ENCODE results near the gene SCN1B.

GRCh38 chr19:35073941-35074340 lies 43.7 kb downstream of the SCN1B start:
- TF ChIP-seq CTCF (IDR thresholded peaks at IDR 0.05; ENCODE audit: borderline replicate concordance, extremely low read depth, low read length, poor library complexity, severe bottlenecking) (no peak), EZH2 (IDR thresholded peaks at IDR 0.05; ENCODE audit: borderline replicate concordance, low read depth, low read length, severe bottlenecking) (no peak)

Data from DND-41 (cell line).